HL-60/S4 treated with retinoic acid at 250 ng/mL for 4 days and 3 days (cell line): ENCODE data around the gene FMOD.

Source experiments
- in situ Hi-C: fragments of 300-500 bp; cut with MboI; formaldehyde crosslinking; loops from 2 replicates; pipeline ENCODE4 v1.7.0; 2022; ENCODE audit warnings: low sequenced_read_pairs

The FMOD gene

DNA sequence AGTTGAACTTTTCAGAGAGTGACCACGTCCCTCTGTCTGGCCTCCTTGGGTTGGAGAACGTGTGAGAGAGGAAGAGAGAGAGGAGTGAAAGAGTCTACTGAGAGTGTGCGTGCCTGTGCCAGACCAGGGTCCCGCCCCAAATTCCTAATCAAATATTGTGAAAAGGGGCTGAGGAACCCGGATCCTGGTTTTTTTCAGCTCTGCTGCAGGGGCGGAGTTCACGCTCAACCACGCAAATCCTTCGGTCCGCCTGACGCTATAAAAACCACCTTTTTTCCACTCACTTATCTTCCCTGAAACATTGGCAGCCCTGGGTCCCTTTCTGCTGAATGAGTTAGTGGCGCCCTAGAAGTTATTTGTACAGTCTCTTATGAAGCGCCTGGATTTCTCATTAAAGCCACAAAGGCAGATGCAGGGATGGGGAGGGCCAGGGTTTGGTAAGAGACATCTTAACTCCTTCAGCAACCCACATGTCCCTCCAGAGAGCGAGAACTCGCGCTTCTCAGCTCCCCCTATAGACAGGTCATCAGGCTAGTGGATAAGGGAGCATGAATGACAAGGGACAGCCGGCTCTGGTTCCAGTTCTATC lies at the start of gene FMOD:
FMOD (minus strand) TSS at position 86 of the 589 bp plus-strand sequence. CDS start 2,852 bp downstream, outside the sequence.
- in situ Hi-C loops: no loop called here

DNA sequence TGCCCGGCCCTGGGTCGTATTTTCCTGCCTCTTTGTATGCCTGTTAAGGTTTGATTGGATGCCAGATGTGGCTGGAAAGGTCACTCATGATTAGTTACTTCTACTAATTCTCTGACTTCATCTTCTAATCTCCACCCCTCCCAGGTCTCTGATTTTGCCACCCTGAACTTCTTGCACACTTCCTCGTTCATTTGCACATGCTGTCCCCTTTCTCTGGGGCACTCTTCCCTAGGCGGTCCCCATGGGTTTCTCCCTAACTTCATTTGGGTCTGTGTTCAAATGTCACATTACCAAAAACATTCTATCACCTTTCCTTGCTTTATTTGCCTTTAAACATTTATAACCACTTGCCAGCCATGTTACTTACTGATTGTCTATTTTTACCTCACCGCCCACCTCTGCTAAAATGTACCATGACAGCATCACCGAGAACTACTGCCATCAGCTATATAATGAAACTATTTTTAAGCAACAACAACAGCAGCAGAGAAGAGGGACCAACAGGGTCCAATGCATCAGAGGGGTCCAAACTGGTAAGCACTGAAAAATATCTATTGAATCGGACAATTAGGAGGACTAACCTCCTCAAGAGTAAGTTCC lies 45.8 kb upstream of the FMOD start:
- in situ Hi-C loops: no loop called here

DNA sequence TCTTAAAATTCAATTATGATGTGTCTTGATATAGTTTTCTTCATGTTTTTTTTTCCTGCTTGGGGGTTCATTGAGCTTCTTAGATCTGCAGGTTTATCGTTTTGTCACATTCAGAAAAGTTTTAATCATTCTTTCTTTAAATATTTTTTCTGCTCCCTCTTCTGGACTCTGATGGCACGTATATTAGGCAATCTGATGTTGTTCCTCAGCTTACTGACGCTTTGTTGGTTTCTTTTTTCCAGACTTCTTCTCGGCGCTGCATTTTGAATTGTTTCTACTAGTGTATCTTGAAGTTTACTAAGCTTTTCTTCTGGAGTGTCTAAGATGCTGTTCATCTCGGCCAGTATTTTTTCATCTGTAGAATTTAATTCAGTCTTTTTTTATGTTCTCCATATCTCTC lies 44.8 kb upstream of the FMOD start:
- in situ Hi-C loops: no loop called here

DNA sequence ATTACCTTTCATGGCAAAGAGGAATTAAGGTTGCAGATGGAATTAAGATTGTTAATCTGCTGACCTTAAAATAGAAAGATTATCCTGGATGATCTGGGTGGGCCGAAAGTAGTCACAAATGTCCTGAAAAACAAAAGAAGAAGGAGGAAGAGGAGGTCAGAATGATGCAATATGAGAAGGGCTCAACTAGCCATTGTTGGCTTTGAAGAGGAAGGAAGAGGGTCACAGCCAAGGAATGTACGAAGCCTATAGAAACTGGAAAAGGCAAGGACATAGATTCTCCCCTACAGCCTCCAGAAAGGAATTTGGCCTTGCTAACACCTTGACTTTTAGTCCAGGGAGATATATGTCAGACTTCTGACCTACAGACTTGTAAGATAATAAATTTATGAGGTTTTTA lies 39.4 kb upstream of the FMOD start:
- in situ Hi-C loops: no loop called here

DNA sequence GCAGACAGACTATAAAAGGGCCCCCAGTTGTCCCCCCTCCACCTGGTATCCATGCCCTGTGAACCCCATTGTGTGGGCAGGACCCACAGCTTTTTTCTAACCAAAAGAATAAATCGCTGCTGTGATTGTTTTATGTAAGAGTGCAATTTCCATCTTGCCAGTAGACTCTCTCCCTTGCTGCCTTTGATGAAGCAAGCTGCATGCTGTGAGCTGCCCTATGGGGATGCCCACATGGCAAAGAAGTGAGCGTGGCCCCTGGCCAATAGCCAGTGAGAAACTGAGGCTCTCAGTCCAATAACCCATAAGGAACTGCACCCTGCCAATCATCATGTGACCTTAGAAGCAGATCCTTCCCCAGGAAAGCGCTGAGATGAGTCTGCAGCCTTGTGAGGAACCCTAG lies 37.8 kb upstream of the FMOD start:
- in situ Hi-C loops: no loop called here

DNA sequence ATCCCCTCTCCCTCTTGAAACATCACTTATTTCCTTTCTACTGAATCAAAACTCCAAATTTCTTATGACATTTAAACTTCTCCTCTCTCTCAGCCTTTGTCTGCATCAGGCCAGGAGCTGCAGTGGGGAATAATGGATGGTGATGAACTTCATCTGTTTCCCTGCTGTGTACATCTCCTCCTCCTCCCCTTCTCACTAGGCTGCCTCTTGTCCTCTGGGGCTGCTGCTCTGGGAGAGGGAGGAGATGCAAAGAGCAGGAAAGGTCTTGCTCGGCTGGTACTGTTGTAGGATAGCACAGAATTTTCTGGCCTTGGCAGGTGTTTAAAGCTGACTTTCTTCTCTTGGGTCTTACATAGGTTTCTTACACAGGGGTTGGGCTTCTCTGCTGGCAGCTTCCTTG lies 31.1 kb upstream of the FMOD start:
- in situ Hi-C loops: no loop called here

DNA sequence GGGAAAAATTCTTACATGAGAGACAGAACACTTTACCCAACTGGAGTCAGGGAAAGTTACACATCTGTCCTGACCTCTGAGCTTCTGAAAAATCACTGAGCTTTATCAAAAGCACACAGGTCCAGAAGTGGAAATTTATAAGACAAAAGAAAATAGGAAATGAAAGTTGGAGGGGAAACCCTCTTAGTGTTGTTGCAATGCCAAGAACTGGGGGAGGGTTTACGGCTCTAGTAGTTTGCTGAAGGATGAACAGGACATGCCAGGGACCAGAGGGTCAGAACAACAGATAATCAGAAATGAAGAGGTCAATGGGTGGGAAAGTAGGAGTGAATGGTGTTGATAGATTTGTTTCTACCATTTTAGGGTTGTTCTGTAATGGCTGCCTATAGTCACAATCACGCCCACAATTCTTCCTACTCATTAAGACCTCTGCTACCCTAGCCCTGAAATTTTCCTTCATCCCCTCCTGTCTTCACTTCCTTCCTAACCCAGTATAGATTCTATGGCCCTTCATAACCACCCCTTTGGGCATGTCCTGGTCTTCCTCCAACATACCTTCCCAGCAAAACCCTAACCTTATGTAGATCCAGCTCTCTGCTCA lies 30.3 kb upstream of the FMOD start:
- in situ Hi-C loops: no loop called here

DNA sequence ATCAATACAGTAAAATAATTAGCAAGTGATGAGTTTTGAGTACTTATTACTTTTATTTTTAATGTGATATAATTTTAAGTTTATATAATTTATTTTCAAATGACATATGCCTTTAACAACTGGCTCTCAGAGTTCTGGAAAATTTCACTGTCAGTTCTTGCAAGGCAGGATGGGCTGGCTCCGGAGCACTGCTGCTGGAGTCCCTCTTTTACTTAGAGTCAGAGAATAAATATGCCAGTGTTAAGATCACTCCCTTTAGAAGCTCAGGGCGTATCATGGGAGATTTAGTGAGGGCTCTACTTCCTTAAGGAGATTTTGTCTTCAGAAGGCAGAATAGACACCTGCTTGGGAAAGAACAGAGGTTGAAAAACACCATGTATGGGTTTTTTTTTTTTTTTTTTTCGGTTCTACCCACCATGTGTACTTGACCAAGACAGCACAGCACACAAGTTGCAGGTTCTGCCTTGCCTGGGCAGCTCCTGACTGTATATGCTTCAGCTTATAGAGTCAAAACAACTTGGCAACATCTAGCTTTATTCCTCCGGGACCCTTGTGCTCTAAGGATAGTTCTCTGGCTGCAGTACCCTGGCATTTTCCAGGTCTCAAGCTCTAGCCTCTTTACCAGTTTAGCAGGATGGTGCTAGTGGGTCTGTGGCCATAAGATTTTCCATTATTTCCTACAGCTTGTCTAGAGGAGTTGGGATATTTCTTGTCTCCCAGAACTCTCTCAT lies 29.7 kb upstream of the FMOD start:
- in situ Hi-C loops: no loop called here

DNA sequence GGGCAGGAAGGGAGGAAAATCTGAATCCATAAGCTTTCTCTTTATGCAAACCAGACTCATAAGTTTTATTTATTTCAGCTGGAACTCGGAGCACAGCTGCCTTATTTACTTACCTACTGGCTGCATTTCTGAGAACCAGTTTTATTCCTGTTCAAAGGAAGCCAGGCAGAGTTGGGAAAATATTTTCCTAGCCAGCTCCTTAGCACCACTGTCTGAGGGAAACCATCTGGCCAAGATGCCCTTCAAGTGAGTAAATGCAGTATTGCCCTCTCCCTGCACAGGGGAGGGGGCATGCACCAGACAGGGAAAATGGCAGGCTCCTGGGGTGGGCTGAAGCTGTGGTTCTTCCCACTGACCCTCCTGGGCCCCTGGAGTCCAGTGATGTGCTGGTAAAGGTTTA lies 28.9 kb upstream of the FMOD start:
- in situ Hi-C loops: no loop called here

DNA sequence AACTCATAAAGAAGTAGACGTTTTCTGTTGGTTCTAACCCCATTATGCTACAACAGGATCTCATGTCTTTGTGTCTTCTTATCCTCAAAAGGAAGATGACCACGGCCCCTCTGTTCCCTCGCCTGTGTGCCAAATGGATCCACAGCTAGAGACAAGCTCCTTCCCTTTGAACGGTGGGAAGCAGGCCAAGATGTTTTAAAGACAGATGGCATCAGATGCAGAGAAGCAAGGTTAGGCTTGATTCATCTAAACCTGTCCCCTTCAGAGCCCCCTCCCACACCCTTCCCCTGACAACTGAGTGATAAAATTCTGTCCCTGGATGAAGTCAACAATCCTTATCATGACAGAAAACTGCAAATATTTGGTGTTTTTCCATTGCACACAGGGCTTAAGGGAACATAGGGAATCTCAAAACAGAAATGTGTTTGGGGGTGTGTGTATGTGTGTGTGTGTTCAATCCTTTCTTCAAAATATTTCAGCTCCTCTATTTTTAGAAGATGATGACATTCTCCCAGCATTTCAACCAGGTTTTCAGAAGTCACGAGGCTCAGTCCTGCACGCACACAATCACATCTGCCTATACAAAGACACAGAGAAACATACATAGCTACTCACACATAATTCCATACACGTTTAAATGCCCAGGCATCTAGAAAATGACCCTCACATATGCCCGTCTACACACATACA lies 27.8 kb upstream of the FMOD start:
- in situ Hi-C loops: no loop called here

DNA sequence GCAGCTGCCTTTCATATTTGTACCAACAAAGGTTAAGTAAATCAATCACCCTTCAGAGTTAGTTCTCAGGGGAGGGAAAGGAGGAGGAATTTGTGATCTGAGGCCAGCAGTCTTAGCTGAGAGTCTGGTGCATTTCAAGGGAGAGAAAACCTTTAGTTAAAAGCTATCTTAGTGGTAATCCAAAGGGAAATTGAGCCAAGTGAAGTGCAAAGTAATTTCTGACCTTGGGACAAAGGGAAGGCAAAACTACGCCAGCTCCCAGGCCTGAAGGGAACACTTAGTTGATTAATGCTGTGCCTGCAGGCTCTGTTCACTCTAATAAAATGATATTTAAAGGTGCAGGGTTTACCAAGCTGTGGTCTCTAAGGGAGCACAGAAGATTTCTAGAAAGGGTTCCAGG lies 23.1 kb upstream of the FMOD start:
- in situ Hi-C loops: no loop called here

DNA sequence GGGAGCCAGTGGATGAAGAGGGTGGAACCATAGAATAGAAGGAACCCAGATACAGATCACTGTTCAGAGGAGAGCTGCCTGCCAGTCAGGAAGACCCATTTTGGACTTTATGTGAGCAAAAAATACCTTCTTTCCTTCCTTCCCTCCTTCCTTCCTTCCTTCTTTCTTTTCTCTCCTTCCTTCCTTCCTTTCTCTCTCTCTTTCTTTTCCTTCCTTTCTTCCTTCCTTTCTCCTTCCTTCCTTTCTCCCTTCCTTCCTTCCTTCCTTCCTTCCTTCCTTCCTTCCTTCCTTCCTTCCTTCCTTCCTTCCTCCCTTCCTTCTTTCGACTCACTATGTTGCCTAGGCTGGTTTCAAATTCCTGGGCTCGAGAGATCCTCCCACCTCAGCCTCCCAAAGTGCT lies 22.1 kb upstream of the FMOD start:
- in situ Hi-C loops: no loop called here

DNA sequence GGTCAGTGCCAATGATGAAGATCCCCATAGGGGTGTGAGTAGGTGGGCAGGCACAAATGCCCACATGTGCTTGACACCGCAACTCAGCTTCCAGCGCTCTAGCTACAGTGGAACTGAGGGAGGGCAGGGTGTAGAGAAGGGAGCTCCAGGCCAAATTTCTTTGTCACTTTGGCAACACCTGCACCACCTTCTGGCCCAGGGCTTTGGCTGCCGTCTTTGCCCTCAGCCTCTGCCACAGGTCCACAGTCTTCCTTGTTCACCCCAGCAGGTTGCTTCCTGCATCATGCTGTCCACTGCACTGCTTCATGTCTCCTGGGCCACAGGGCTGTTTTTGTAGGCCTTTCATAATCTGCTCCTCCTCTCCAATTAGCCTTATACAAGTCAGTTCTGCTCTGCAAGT lies 20.4 kb upstream of the FMOD start:
- in situ Hi-C loops: no loop called here

DNA sequence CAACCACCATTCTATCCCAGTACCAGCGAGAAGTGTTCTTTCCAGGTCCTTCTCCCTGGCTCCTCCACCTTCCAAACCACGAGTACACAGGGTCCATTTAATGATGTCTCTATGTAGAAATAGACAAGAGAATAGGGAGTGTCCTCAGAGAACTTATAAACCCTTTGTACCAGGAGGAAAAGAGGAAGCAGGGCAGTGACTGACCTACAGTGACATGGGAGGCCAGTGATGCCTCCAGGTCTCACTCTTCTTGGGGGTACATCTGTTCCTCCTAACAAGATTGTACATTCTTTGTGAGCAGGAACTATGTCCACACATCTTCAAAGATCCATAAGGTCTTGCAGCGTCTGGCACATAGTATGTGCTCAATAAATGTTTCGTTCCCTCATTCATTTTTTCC lies 18.7 kb upstream of the FMOD start:
- in situ Hi-C loops: no loop called here

DNA sequence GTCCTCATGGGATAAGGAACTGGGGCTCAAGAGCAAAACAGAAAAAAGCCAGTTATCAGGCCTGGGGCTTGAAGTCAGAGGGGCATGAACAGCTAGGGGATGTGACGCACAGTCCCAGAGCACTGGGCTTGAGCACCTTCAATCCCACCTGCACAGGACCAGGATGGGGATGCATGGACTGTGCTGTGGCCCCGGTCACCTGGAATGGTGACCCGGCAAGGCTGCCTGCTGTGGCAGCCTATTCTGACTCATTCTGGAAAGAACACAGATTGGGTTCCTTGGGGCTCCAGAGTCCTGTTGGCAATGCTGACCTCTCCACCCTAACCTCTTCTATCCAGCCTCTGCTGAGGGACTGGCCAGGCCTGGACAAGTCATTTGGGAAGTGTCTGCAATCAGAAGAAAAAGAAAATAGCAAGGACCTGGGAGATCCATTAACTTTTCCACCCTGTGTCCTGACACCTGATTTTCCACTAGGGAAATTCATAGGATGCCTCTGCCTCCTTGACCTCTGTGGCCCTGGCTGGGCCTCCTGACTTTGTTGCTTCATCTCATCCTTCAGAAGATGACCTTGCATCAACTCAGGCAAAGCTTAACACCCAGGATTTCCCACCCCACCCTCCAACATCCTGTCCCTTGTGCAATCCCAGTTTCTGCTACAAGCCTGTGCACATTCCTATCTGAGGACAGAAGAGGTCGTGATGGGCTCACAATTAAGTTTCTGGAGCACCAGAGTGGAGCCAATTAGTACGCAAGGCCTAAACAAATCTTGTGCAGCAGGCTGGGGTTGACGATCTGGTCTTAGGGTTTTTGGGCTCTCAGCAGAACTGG lies 17.9 kb upstream of the FMOD start:
- in situ Hi-C loops: no loop called here

DNA sequence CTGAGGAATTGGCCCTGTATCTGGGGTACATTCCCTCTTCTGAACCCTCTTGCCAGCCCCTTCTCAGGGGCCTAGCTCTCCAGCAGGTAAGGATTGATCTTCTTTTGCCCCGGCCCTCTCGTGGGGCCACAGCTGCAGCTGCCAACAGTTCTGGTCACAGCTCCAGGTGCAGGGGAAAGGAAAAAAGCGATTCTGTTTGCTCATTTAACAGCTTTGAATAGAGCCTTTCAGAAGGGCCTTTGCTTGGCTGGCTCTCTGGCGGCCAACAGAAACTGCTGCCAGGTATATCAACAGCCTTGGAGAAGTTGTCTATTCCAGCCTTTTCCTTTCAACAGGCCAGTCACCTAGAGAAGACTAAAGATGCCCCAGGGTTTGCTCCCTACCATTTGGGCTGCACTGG lies 16.1 kb upstream of the FMOD start:
- in situ Hi-C loops: no loop called here

DNA sequence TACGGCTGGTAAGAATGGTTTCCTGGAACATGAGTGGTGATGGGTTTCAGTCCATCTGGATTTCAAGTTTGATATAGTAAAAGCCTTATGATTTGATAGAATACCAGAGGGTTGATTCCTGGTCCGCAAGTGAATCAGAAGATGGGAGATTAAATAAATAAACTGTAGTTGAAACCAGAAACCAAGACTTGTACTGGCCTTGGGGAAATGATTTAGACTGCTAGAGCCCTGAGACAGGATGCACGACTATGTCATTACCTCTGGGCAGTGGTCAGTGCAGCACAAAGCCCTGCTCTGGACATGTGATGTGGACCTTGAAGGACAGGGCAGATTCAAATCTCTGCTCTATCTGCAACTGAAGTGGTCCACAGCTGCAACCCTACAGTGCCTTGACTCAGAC lies 15.6 kb upstream of the FMOD start:
- in situ Hi-C loops: no loop called here

DNA sequence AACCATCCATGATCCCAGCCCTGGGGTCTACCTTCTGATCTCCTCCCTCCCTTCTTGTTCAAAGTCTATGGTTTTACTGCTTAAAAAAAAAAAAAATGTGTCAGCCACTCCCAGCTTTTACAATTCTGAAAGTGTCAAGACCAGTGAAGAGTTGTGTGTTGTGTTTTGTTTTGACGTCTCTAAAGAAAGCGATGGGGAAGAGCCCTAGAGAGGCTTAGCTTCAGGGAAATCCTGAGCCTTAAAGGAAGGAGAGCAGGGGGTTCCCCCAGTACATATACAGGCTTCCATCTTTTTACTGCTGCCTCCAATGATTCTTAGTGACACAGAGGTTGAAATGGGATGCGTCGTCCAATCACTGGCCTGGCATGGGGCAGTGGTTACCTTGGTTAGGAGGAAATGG lies 13.9 kb upstream of the FMOD start:
- in situ Hi-C loops: no loop called here

DNA sequence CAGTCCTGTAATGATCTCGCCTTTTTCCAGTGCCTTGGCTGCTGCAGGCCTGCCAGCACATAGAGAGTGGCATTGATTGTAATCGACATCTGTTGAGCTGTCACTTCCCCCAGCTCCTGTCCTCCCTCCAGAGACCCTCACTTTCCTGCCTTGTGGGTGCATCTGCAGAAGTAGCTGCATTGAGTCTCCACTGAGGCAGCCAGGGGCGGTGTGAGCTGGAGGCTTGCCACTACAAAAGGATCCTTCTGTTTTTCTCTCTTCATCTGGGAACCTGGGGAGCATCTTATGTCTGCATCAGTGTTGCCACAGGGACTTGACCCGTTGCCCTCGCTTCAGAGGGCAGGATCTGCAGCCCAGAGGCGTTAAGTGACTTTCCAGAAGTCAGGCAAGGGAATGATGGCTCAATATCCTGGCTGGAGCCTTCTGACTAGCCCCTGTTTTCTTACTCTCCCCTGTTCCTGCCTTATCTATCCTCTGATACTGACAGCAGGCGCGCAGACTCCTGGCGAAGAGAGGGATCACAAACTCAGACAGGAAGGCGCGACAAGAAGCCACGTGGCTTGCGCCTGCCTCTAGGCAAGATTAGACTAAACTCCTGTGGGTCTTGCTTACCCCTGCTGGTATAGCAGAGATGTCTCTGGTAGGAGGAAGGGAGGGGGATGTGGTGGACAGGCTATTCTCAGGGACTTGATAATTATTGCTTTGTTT lies 13.3 kb upstream of the FMOD start:
- in situ Hi-C loops: no loop called here

DNA sequence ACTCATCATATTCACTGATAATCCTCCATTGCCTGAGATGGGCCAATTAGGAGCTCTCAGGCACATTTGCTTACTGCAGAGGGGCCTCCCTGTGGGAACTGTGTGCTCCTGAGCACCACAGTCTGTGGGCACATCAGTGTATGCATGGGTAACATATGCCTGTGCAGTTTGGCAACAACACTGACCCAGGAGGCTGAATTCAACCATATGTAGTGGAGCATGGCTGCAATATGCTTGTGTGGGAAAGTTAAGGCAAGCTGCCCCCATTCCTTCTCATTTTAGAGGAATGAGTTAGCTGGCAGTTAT lies 11.8 kb upstream of the FMOD start:
- in situ Hi-C loops: no loop called here
